Osteocyte (in vitro differentiated cells): ENCODE data around the gene GABRB3. TPM values are rescaled to one million over a fixed set of nuclear protein-coding genes. Genes with fewer than 3 reads are reported as not detected.

Source experiments
- DNase-seq: peaks from one replicate; pipeline ENCODE4 v3.0.0; 2021; ENCODE audit warnings: mixed read lengths; ENCODE audit not compliant: unreplicated experiment; ENCODE audit errors: extremely low spot score
- H3K27ac Mint-ChIP-seq: one replicate; pipeline ENCODE4 v1.8.0; 2021; ENCODE audit warnings: mild to moderate bottlenecking, mixed read lengths; ENCODE audit not compliant: unreplicated experiment
- H3K27me3 Mint-ChIP-seq: one replicate; pipeline ENCODE4 v1.8.0; 2021; ENCODE audit warnings: mixed read lengths; ENCODE audit not compliant: unreplicated experiment
- H3K36me3 Mint-ChIP-seq: one replicate; pipeline ENCODE4 v1.8.0; 2021; ENCODE audit warnings: mixed read lengths; ENCODE audit not compliant: unreplicated experiment
- H3K4me1 Mint-ChIP-seq: one replicate; pipeline ENCODE4 v1.8.0; 2021; ENCODE audit warnings: mixed read lengths; ENCODE audit not compliant: unreplicated experiment
- H3K4me3 Mint-ChIP-seq: one replicate; pipeline ENCODE4 v1.8.0; 2021; ENCODE audit warnings: mild to moderate bottlenecking, moderate library complexity, mixed read lengths; ENCODE audit not compliant: unreplicated experiment
- H3K9me3 Mint-ChIP-seq: one replicate; pipeline ENCODE4 v1.8.0; 2021; ENCODE audit warnings: mixed read lengths; ENCODE audit not compliant: unreplicated experiment
- CTCF ChIP-seq: fragments of 200-600 bp; sonication (generic); IDR thresholded peaks from 2 replicates; pipeline ENCODE4 v1.5.0; 2021; ENCODE audit warnings: antibody characterized with exemption, mild to moderate bottlenecking, moderate library complexity
- total RNA-seq: library from RNA; stranded (reverse); gene quantifications from 2 replicates; pipeline ENCODE4 v1.2.1, GENCODE V29; 2021

GABRB3 gene
- total RNA-seq, 1 donor from 2014 or later, result 7.4 TPM

- Mint-ChIP-seq H3K4me3 (no peak overlapping the region), H3K4me1 (no peaks in the 10 kb centered on the region), H3K9me3 (no peaks in the 10 kb centered on the region), H3K36me3 (no peaks in the 10 kb centered on the region), H3K27me3 (no peaks in the 10 kb centered on the region), H3K27ac (no peak overlapping the region)
- DNase-seq, result no peak
- TF ChIP-seq CTCF, result no peak
Observed at GRCh38 chr15:26759986-26760385, 12.9 kb downstream of the GABRB3 start.

GRCh38 chr15:26758079-26758478 lies 14.8 kb downstream of the GABRB3 start:
- Mint-ChIP-seq H3K27me3 (no peaks in the 10 kb centered on the region), H3K36me3 (no peaks in the 10 kb centered on the region), H3K27ac (no peak overlapping the region), H3K4me1 (no peaks in the 10 kb centered on the region), H3K9me3 (no peaks in the 10 kb centered on the region), H3K4me3 (no peak overlapping the region)
- no peak for DNase-seq
- no peak for TF ChIP-seq CTCF

- DNase-seq, result no peak
- H3K9me3 Mint-ChIP-seq, result no peaks in the 10 kb centered on the region
- no peak overlapping the region for H3K4me3 Mint-ChIP-seq
- no peaks in the 10 kb centered on the region for H3K4me1 Mint-ChIP-seq
- no peak for TF ChIP-seq CTCF
- no peaks in the 10 kb centered on the region for H3K27me3 Mint-ChIP-seq
- no peak overlapping the region for H3K27ac Mint-ChIP-seq
- H3K36me3 Mint-ChIP-seq, result no peaks in the 10 kb centered on the region
Observed at GRCh38 chr15:26757141-26757540, 15.7 kb downstream of the GABRB3 start.

GRCh38 chr15:26744894-26745293 lies 28.0 kb downstream of the GABRB3 start:
- Mint-ChIP-seq H3K4me3 (no peak overlapping the region), H3K27me3 (no peaks in the 10 kb centered on the region), H3K36me3 (no peaks in the 10 kb centered on the region), H3K27ac (no peak overlapping the region), H3K9me3 (peaks cover 7% of the 10 kb centered on the region), H3K4me1 (no peaks in the 10 kb centered on the region)
- DNase-seq, result no peak
- TF ChIP-seq CTCF, result no peak

- Mint-ChIP-seq H3K9me3 (peaks cover 16% of the 10 kb centered on the region), H3K4me1 (no peaks in the 10 kb centered on the region), H3K4me3 (no peak overlapping the region), H3K36me3 (no peaks in the 10 kb centered on the region), H3K27ac (no peak overlapping the region), H3K27me3 (no peaks in the 10 kb centered on the region)
- DNase-seq, result no peak
- no peak for TF ChIP-seq CTCF
Observed at GRCh38 chr15:26739791-26740190, 33.1 kb downstream of the GABRB3 start.
